Endothelial cell of umbilical vein (primary cell): ENCODE results near the gene LURAP1L.

Experiments
- CTCF ChIP-seq, 2 donors: IDR thresholded peaks; 1 replicate in 1 of 2; 2 replicates in 1 of 2; pipeline ENCODE4 v1.5.1; 2011; ENCODE audit warnings: low read length in 2 of 2, mild to moderate bottlenecking in 2 of 2, moderate library complexity in 2 of 2, control low read depth in 1 of 2, inconsistent platforms in 1 of 2, low read depth in 1 of 2; ENCODE audit not compliant: insufficient read depth in 1 of 2; ENCODE audit errors: extremely low read depth in 1 of 2
- JUN ChIP-seq: IDR thresholded peaks from 2 replicates; pipeline ENCODE4 v1.6.1; 2011; ENCODE audit warnings: borderline replicate concordance, low read depth; ENCODE audit not compliant: insufficient read length, insufficient read depth
- MAX ChIP-seq: IDR thresholded peaks from 2 replicates; pipeline ENCODE4 v1.6.1; 2011; ENCODE audit not compliant: insufficient read depth, insufficient read length
- POLR2A ChIP-seq: IDR thresholded peaks from 2 replicates; pipeline ENCODE4 v1.6.1; 2012; ENCODE audit warnings: low read depth, mild to moderate bottlenecking, control low read depth, low read length
- POLR2AphosphoS5 ChIP-seq: IDR thresholded peaks from 2 replicates; pipeline ENCODE4 v1.6.1; 2012; ENCODE audit warnings: low read depth, mild to moderate bottlenecking, control low read depth, low read length, moderate library complexity; ENCODE audit not compliant: insufficient read depth

DNA sequence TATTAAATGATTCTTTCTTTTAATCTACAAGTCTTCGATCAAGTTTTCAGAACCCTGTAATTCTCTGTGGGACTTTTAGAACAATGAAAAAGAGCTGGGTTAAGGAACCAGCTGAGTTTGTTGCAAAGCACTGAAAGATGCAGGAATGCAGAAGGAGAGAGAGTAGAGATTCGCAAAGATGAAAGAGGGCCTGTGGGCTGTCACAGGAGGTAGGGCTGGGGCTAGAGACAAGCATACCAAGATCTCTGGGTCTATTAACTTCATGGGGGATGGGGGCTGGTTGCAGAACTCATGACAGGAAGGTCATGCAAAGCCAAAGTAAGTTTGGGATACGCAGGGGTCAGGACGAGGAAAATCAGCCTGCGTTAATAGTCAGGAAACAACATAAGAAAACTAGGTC lies 81.8 kb downstream of the LURAP1L start:
- no peak for TF ChIP-seq POLR2AphosphoS5
- TF ChIP-seq JUN: no peak
- TF ChIP-seq POLR2A: no peak
- TF ChIP-seq MAX: no peak
- no peak for TF ChIP-seq CTCF (IDR thresholded peaks at IDR 0.05; ENCODE audit: extremely low read depth in 1 of 2, insufficient read depth in 1 of 2, low read depth in 1 of 2, low read length in 2 of 2)
